Measurements from ENCODE around the gene SELENOS. TPM values are rescaled to one million over a fixed set of nuclear protein-coding genes. Genes with fewer than 3 reads are reported as not detected.

The SELENOS gene
- polyA plus RNA-seq, 2 of the 4 experiments (the other 2 are of a cell fraction) = 97.9 to 184 TPM

DNA sequence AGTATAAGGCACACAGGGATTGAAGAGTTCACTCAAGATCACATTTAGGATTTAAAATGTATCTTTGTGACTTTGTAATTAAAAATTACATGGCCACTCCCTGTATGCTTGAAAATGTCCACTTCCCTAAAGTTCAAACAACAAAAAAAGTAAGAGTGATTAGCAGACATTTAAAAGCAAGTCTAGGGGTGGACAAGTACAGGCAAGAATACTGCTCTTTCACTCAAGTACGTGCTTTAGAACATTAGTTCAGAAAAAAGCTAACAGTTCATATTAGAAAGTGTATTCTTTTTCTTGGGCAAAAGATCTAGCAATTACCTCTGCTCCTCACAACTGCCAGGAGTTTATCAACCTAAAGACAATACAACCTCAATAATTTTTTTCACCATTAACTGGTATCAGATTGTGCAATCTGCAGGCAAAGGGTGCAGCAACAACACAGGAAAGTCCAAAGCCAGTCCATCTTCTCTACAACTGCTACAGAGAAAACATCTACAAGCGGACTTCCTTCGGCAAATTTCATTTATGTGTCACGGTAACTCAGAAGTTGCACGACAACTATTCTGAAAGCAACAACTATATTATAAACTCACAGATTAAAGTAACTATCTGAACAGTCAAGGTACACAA, 43.5 kb downstream of the SELENOS start:
- no peak overlapping the region for H3K4me3 ChIP-seq
- peaks cover 2% of the 10 kb centered on the region; the same call in 1 of the 3 replicates for H3K9me3 ChIP-seq
- H3K4me1 ChIP-seq = no peaks in the 10 kb centered on the region
- FAIRE-seq = no peak
- H3K4me2 ChIP-seq = no peak overlapping the region
- no peak for ATAC-seq
- H3K27ac ChIP-seq = no peak overlapping the region
- POLR2A ChIA-PET = no interaction called here
- TF ChIP-seq POLR2AphosphoS2 (conservative IDR thresholded peaks at IDR 0.05; ENCODE audit: low read length) (no peak), HOXB13 (CRISPR knock-in tag; IDR thresholded peaks at IDR 0.05; ENCODE audit: low read depth) (no peak), NPAS2 (CRISPR knock-in tag; IDR thresholded peaks at IDR 0.05; ENCODE audit: borderline replicate concordance) (no peak), SMC3 (IDR thresholded peaks at IDR 0.05) (no peak), HDAC2 (IDR thresholded peaks at IDR 0.05) (no peak)
- TF ChIP-seq, protein P1, sequence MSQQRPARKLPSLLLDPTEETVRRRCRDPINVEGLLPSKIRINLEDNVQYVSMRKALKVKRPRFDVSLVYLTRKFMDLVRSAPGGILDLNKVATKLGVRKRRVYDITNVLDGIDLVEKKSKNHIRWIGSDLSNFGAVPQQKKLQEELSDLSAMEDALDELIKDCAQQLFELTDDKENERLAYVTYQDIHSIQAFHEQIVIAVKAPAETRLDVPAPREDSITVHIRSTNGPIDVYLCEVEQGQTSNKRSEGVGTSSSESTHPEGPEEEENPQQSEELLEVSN (IDR thresholded peaks at IDR 0.05; ENCODE audit: borderline replicate concordance, low read depth) = no peak
- TF ChIP-seq, protein P2, sequence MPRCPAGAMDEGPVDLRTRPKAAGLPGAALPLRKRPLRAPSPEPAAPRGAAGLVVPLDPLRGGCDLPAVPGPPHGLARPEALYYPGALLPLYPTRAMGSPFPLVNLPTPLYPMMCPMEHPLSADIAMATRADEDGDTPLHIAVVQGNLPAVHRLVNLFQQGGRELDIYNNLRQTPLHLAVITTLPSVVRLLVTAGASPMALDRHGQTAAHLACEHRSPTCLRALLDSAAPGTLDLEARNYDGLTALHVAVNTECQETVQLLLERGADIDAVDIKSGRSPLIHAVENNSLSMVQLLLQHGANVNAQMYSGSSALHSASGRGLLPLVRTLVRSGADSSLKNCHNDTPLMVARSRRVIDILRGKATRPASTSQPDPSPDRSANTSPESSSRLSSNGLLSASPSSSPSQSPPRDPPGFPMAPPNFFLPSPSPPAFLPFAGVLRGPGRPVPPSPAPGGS (IDR thresholded peaks at IDR 0.05) = no peak
- TF ChIP-seq, protein P3, sequence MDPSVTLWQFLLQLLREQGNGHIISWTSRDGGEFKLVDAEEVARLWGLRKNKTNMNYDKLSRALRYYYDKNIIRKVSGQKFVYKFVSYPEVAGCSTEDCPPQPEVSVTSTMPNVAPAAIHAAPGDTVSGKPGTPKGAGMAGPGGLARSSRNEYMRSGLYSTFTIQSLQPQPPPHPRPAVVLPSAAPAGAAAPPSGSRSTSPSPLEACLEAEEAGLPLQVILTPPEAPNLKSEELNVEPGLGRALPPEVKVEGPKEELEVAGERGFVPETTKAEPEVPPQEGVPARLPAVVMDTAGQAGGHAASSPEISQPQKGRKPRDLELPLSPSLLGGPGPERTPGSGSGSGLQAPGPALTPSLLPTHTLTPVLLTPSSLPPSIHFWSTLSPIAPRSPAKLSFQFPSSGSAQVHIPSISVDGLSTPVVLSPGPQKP (IDR thresholded peaks at IDR 0.05; ENCODE audit: low read depth, low read length) = no peak
- TF ChIP-seq, protein P4, sequence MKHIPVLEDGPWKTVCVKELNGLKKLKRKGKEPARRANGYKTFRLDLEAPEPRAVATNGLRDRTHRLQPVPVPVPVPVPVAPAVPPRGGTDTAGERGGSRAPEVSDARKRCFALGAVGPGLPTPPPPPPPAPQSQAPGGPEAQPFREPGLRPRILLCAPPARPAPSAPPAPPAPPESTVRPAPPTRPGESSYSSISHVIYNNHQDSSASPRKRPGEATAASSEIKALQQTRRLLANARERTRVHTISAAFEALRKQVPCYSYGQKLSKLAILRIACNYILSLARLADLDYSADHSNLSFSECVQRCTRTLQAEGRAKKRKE (CRISPR knock-in tag; IDR thresholded peaks at IDR 0.05; ENCODE audit: low read depth) = no peak
- WGBS (ENCODE audit: missing lambda C conversion rate) = 91% methylated on average over 5 of the region's 5 CpGs
- no peak for DNase-seq (ENCODE audit: low read depth in 1 of 2, low spot score in 1 of 2)
- CTCF ChIA-PET = interaction anchor here (0.6 to 1.1 kb wide), 3 partner anchors 11 to 144 kb away, joined by 3 read pairs; no protein-coding TSS in a partner anchor

DNA sequence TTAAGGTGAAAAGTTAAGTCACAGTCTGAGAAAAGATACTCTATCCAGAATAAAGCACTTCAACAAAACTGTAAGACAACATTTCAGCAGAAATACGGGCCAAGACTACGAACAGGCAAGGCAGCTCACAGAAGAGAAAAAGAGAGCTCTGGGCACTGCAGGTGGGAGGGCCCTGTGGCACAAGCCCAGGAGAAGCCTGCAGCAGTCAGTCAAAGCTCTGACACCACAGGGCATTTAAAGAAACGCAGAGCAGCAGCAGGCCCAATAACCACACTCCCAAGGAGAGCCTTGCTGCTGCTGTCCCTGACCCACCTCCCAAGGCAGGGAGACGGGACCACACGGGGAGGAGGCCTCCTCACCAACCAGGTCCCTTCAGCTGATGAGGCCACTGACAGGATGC, 44.6 kb downstream of the SELENOS start:
- Histone ChIP-seq H3K4me3 (no peak overlapping the region), H3K9me3 (peaks cover 3% of the 10 kb centered on the region; the same call in 1 of the 3 replicates), H3K27ac (no peak overlapping the region), H3K4me1 (no peaks in the 10 kb centered on the region), H3K4me2 (no peak overlapping the region)
- FAIRE-seq (no peak), DNase-seq (ENCODE audit: low read depth in 1 of 2, low spot score in 1 of 2) (no peak), ATAC-seq (peak in 1 of 2 experiments; percentile 34; a peak in 3 of 6 replicates)
- WGBS (ENCODE audit: missing lambda C conversion rate) = 94% methylated on average over 3 of the region's 5 CpGs
- CTCF ChIA-PET = interaction anchor here (1.1 to 1.2 kb wide), 2 partner anchors 11 to 143 kb away, joined by 3 read pairs; no protein-coding TSS in a partner anchor
- TF ChIP-seq, protein P3 (IDR thresholded peaks at IDR 0.05; ENCODE audit: low read depth, low read length) = no peak
- TF ChIP-seq MAZ (IDR thresholded peaks at IDR 0.05; ENCODE audit: borderline replicate concordance, low read depth, low read length) = no peak
- TF ChIP-seq, protein P5, sequence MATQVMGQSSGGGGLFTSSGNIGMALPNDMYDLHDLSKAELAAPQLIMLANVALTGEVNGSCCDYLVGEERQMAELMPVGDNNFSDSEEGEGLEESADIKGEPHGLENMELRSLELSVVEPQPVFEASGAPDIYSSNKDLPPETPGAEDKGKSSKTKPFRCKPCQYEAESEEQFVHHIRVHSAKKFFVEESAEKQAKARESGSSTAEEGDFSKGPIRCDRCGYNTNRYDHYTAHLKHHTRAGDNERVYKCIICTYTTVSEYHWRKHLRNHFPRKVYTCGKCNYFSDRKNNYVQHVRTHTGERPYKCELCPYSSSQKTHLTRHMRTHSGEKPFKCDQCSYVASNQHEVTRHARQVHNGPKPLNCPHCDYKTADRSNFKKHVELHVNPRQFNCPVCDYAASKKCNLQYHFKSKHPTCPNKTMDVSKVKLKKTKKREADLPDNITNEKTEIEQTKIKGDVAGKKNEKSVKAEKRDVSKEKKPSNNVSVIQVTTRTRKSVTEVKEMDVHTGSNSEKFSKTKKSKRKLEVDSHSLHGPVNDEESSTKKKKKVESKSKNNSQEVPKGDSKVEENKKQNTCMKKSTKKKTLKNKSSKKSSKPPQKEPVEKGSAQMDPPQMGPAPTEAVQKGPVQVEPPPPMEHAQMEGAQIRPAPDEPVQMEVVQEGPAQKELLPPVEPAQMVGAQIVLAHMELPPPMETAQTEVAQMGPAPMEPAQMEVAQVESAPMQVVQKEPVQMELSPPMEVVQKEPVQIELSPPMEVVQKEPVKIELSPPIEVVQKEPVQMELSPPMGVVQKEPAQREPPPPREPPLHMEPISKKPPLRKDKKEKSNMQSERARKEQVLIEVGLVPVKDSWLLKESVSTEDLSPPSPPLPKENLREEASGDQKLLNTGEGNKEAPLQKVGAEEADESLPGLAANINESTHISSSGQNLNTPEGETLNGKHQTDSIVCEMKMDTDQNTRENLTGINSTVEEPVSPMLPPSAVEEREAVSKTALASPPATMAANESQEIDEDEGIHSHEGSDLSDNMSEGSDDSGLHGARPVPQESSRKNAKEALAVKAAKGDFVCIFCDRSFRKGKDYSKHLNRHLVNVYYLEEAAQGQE (IDR thresholded peaks at IDR 0.05) = no peak
- POLR2A ChIA-PET = no interaction called here
